HG03135 (cell line): ENCODE measurements around the gene ZMAT5.
"Not testable (repeated sequence)": the region's sequence is repeated elsewhere in the genome, so short reads cannot be mapped to it uniquely, and the experiment has no call there.

ENCODE experiments used
- ATAC-seq: cut with Tn5 transposase; IDR thresholded peaks from one replicate; pipeline ENCODE4 v1.9.1; 2021; ENCODE audit warnings: mild to moderate bottlenecking, moderate library complexity; ENCODE audit not compliant: unreplicated experiment

Gene ZMAT5

GRCh38 chr22:29755889-29756288 is 10.9 kb downstream of the ZMAT5 start:
- no peak for ATAC-seq

- ATAC-seq = not testable (repeated sequence)
Measured at GRCh38 chr22:29754658-29755395, 12.0 kb downstream of the ZMAT5 start.

DNA sequence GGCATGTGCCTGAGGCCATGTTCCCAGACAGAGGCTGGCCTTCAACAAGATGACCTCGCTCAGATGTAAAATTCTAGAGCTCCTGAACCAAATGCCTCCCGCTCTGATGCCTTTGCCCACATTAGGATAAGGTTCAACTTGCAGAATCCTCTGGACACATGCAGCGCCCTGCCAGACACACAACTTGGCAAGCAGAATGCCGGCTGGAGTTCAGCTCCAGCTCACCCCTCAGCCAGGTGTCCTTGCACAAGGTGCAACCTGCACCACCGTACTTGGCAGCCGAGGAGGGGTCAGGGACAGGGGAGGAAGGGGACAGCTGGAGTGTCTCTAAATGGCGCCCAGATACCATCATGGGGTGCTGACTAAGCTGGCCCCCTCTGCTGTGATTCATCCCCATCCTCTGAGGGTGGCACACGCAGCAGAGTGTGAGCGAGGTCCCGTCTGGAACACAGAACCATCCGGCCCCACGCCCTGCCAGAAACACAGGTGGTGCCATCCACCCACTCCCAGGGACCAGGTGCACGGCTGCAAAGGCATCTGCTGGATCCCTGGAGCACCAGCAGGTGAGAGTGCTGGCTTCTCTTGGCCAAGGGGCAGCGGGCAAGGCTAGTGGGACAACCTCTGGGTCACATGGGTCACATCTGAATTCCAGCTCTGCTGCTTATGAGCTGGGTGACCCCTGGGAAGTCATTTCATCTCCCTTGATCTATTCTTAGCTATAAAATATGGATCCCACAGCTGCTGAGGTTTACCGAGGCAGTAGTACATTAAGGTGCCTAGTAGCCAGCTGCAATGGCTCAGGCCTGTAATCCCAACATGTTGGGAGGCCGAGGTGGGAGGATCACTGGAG is 12.8 kb downstream of the ZMAT5 start:
- no peak for ATAC-seq

GRCh38 chr22:29751669-29752068 is 15.1 kb downstream of the ZMAT5 start:
- no peak for ATAC-seq

DNA sequence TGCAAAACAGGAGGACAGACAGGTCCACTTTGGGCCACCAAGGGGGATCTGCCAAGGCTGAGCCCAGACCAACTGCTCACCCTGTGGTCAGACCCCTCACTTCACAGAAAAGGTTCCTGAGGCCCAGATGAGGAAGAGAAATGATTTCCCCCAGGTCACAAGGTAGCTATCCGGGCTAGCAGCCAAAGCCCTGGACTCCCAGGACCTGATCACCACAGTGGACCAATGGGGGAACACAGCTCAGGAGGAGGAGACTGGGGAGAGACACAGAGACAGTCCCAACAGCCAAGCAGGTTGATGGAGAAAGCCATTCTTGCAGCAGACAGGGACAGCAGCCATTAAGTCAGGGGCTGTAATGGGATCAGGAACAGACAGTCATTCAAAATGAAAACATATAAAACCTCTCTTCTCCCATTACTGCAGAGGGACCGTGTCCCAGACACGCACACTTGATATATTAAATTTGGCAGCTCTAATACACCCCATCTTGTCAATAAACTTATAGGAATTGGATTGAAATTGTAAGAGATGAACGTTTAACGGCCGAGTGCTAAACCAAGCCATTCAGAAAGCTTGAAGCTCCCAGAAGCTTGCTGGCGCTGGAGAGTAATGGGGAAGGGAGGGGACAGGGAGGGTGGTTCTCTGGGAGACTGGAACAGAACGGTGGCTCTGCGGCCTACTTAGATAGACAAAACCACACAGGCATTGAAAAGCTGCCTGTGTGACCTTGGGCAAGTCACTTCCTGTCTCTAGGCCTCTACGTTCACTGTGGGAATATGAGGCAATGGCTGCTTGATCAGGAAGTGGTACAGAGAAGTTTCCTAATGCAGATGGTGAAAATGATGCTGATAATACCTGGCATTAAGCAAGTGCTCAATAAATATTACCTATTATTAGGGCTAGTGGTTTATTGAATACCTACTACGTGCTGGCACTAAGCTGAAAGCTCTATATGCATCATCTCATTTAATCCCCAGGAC is 16.0 kb downstream of the ZMAT5 start:
- no peak for ATAC-seq

GRCh38 chr22:29750029-29750428 is 16.8 kb downstream of the ZMAT5 start:
- no peak for ATAC-seq

GRCh38 chr22:29748248-29748893 is 18.4 kb downstream of the ZMAT5 start:
- ATAC-seq = no peak

DNA sequence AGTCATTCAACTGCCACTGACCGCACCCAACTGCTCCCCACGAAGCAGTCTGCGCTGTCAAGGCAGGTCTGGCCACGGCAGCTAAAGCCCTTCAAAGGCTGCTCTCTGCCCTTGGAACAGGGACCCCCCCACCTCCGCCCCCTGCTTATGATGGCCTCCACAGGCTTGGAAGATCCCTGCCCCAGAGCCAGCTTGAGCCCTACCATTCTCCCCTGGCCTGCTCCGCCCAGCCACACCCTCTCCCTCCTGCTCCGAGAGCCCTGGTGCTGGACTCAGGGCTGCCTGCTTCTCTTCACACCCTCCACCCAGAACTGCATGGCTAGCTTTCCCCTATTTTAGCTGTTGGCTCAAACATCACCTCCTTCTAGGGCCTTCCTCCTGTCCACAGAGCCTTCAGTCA is 19.0 kb downstream of the ZMAT5 start:
- no peak for ATAC-seq

GRCh38 chr22:29744902-29745301 is 21.9 kb downstream of the ZMAT5 start:
- no peak for ATAC-seq

GRCh38 chr22:29742326-29742725 is 24.5 kb downstream of the ZMAT5 start:
- ATAC-seq = no peak

DNA sequence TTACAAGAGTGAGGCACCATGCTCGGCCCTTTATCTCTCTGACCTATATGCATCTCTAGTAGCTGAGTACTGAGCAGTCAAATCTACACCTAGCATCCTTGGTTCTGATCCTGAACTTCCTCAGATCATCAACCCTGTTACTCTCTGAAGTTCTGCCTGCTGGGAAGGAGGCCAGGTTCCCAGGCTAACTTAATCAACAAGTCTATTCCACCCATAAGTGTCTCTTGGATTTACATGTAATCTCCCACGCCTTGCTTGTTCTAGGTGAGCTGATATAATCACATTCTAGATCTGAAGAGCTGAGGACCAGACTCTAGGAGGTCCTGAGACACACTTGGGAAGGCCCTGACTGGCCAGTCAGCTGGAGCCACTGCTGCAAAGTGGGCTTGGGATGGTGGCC is 24.9 kb downstream of the ZMAT5 start:
- ATAC-seq = no peak

DNA sequence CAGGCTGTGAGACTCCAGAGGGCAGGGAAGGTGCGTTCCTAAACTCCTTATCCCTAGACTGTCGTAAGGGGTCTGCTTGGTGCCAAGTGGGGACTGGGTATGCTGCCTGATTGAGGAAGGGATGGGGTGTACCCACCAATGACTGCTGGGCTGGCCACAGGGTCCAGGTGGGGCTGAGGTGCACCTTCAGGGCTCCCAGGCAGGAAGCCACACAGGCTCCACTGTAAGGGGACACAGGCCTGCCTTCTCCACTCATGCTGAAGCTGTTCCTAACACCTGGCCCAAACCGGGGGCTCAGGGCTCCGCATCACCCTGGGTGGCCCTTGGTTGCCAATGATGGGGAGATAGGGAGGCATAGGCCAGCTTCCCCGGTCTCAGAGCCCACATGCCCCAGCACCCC is 26.6 kb downstream of the ZMAT5 start:
- no peak for ATAC-seq

DNA sequence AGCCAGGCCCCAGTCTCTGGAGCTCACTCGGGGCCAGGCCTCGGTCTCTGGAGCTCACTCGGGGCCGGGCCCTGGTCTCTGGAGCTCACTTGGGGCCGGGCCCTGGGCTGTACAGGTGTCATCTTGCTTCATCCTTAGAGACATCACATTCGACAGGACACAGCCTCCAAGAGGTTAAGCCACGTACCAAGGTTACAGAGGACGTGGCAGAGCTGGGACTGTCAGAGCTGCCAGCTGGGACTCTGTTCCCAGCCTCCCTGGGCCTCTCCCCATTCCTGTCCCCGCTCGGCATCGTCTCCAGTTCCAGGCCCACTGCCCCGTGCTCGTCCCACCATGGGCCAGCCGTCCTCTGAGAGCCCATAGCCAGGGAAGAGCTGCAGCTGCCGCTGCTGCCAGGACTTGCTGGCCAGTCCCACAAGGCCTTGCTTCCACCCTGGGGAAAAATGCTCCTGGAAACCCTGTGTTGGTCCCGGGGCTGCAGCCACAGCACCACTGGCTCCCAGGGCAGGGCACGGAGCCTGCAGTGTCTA is 27.4 kb downstream of the ZMAT5 start:
- ATAC-seq = no peak

DNA sequence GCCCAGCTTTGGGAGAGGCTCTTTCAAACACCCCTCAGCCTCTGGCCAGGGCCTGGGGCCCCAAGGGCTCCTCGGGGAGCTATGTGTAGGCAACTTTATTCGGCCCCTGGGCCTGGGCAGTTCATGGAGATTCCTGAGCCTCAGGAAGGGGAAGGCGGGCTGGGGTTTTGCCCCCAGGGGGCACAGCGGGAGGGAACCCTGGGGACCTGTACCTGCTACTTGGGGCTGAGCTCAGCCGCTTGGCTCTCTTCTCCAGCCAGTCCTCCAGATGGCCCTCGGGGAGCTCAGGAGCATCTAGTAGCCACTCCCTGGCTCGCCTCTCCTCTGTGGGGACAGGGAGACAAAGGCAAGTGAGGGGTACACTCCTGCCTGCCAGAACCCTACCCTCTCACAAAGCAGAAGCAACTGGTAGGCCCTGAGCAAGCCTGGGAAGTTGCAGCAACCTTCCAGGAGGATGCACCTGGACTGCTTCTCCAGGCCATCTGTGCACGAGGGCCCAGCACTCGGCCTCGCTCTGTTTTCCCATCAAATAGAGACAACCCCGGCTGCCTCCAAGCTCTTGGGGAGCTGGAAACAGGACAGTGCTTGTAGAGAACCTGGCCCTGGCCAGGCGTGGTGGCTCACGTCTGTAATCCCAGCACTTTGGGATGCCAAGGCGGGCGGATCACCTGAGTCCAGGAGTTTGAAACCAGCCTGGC is 28.5 kb downstream of the ZMAT5 start:
- no peak for ATAC-seq

DNA sequence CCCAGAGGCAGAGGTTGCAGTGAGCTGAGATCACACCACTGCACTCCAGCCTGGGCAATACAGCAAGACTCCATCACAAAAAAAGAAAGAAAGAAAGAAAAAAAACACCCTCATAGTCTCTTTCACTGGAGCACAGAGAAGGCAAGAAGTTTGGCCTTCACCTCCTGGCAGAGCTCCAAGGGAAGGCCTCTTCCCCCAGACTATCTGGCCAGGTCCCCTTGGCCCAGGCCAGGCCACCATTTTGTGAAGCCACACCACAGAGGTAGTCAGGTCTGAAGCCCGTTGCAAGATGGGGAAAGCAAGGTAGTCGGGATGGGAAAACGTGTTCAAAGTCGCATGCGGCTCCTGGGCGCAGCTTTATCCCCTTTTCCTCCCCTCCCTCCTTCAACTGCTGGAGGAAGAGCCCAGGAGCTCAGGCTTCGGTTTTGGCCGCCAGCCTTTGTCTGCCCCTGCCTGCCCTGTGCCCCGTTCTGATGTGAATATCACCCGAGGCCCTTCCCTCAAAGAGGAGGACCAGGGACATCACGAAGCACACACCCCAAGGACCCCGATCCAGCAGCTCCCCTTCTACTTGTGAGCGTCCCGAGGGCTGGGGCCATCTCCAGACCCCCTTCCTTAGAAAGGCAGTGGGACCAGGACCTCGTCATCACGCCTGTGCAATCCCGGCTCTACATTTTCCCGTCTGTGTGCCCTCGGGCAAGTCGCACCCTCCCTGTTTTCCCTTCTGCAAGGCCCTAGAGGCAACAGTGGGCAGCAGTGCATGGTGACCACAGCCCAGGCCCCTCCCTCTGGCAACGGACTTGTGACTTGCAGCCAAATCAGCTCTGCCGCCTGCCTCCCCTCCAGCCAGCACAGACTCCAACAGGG is 29.3 kb downstream of the ZMAT5 start:
- ATAC-seq = no peak

- no peak for ATAC-seq
Measured at GRCh38 chr22:29735416-29735815, 31.4 kb downstream of the ZMAT5 start.

- ATAC-seq = no peak
Measured at GRCh38 chr22:29734838-29735237, 32.0 kb downstream of the ZMAT5 start.

- ATAC-seq = no peak
Measured at GRCh38 chr22:29734406-29734805, 32.4 kb downstream of the ZMAT5 start.
